ENCODE results near the gene FUT9. TPM values are rescaled to one million over a fixed set of nuclear protein-coding genes. Genes with fewer than 3 reads are reported as not detected.

Gene FUT9
- total RNA-seq, 1 donor from 2014 or later: not detected

- intact Hi-C loops (cut with micrococcal nuclease): no loop called here
Observed at GRCh38 chr6:96066376-96066775, 50.6 kb downstream of the FUT9 start.

- intact Hi-C loops (cut with micrococcal nuclease): no loop called here
Observed at GRCh38 chr6:96073555-96073954, 57.8 kb downstream of the FUT9 start.

GRCh38 chr6:96074006-96074405 is 58.2 kb downstream of the FUT9 start:
- intact Hi-C loops (cut with micrococcal nuclease): no loop called here

GRCh38 chr6:96075826-96076225 is 60.1 kb downstream of the FUT9 start:
- intact Hi-C loops (cut with micrococcal nuclease): no loop called here

GRCh38 chr6:96086745-96087144 is 71.0 kb downstream of the FUT9 start:
- intact Hi-C loops (cut with micrococcal nuclease): no loop called here

GRCh38 chr6:96089173-96089572 is 73.4 kb downstream of the FUT9 start:
- intact Hi-C loops (cut with micrococcal nuclease): no loop called here

- intact Hi-C loops (cut with micrococcal nuclease): no loop called here
Observed at GRCh38 chr6:96094077-96094476, 78.3 kb downstream of the FUT9 start.

- intact Hi-C loops (cut with micrococcal nuclease): no loop called here
Observed at GRCh38 chr6:96099069-96099468, 83.3 kb downstream of the FUT9 start.

GRCh38 chr6:96101564-96101963 is 85.8 kb downstream of the FUT9 start:
- intact Hi-C loops (cut with micrococcal nuclease): no loop called here

- intact Hi-C loops (cut with micrococcal nuclease): no loop called here
Observed at GRCh38 chr6:96104910-96105309, 89.1 kb downstream of the FUT9 start.

GRCh38 chr6:96110878-96111277 is 95.1 kb downstream of the FUT9 start:
- intact Hi-C loops (cut with micrococcal nuclease): no loop called here

- intact Hi-C loops (cut with micrococcal nuclease): no loop called here
Observed at GRCh38 chr6:96116674-96117073, 100.9 kb downstream of the FUT9 start.

- intact Hi-C loops (cut with micrococcal nuclease): no loop called here
Observed at GRCh38 chr6:96124778-96125177, 109.0 kb downstream of the FUT9 start.

GRCh38 chr6:96138406-96138805 is 122.6 kb downstream of the FUT9 start:
- intact Hi-C loops (cut with micrococcal nuclease): no loop called here

- intact Hi-C loops (cut with micrococcal nuclease): no loop called here
Observed at GRCh38 chr6:96142142-96142541, 126.4 kb downstream of the FUT9 start.

- intact Hi-C loops (cut with micrococcal nuclease): loop anchor here (10.0 kb wide), 1 partner anchor 314 kb away; no protein-coding TSS in a partner anchor
Observed at GRCh38 chr6:96150431-96150830, 134.7 kb downstream of the FUT9 start.

GRCh38 chr6:96151707-96152106 is 135.9 kb downstream of the FUT9 start:
- intact Hi-C loops (cut with micrococcal nuclease): loop anchor here (10.0 kb wide), 1 partner anchor 313 kb away; no protein-coding TSS in a partner anchor

GRCh38 chr6:96152114-96152708 is 136.4 kb downstream of the FUT9 start:
- intact Hi-C loops (cut with micrococcal nuclease): loop anchor here (10.0 kb wide), 1 partner anchor 313 kb away; no protein-coding TSS in a partner anchor

- intact Hi-C loops (cut with micrococcal nuclease): loop anchor here (10.0 kb wide), 1 partner anchor 311 kb away; no protein-coding TSS in a partner anchor
Observed at GRCh38 chr6:96153775-96154174, 138.0 kb downstream of the FUT9 start.

GRCh38 chr6:96156425-96156824 is 140.7 kb downstream of the FUT9 start:
- intact Hi-C loops (cut with micrococcal nuclease): loop anchor here (10.0 kb wide), 1 partner anchor 308 kb away; no protein-coding TSS in a partner anchor

- intact Hi-C loops (cut with micrococcal nuclease): loop anchor here (10.0 kb wide), 1 partner anchor 308 kb away; no protein-coding TSS in a partner anchor
Observed at GRCh38 chr6:96157018-96157565, 141.3 kb downstream of the FUT9 start.

GRCh38 chr6:96162711-96163120 is 146.9 kb downstream of the FUT9 start:
- intact Hi-C loops (cut with micrococcal nuclease): no loop called here

- intact Hi-C loops (cut with micrococcal nuclease): no loop called here
Observed at GRCh38 chr6:96164802-96165201, 149.0 kb downstream of the FUT9 start.
